ENCODE results near the gene SCAMP1. TPM values are rescaled to one million over a fixed set of nuclear protein-coding genes. Genes with fewer than 3 reads are reported as not detected.

SCAMP1 gene
- polyA plus RNA-seq, 1 donor: 27.3 TPM

DNA sequence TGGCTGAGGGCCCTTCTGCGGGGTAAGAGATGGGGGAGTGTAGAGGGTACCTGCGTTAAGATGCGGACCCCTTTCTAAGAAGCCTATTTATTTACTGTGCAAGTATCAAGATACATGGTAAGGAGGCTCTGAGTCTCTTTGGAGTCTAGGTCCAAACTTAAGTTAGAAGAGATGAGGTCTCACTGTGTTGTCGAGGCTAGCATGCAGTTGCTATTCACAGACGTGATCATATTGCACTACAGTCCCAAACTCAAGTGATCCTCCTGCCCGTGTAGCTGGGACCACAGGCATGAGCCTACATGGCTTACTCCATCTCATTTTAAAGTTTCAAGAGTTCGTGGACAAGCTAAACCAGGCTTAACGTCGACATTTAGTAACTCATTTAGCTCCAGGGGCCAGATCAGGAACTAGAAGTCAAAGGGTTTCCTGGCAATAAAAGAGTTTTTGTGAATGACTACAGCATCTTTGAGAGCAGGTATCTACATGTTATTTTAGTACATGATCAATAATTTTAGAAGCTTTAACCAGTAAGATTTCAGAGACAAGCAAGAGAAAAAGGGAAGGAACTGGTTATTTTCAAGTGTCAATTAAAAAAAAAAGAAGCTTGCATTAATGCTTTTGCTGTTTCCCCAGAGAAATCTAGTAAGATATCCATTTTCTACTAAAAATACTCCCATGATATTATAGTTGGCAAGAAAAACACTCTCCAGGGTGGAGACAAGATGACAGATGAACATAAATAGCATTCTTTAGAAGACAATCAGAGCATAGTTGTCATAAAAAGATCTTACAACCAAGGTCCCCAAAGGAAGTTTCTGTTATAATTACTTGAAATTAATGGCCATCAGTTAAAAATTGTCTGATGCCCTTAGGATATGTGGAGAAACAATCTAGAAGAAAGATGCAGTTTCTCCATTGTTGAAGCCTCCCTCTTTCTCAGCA lies 141.3 kb downstream of the SCAMP1 start:
- DNase-seq: no peak
- Histone ChIP-seq H3K4me3 (ENCODE audit: low read length) (no peak overlapping the region), H3K27ac (ENCODE audit: low read length) (no peak overlapping the region), H3K9me3 (ENCODE audit: control insufficient read depth, low read depth, low read length) (no peaks in the 10 kb centered on the region), H3K27me3 (ENCODE audit: control insufficient read depth, insufficient read depth, low read length) (no peaks in the 10 kb centered on the region), H3K36me3 (ENCODE audit: control insufficient read depth, insufficient read depth, low read length) (peaks cover 8% of the 10 kb centered on the region), H3K4me1 (ENCODE audit: control insufficient read depth, insufficient read depth, low read length) (peaks cover 10% of the 10 kb centered on the region)
- no CpG with 5 or more reads among the region's 9 CpGs for WGBS (ENCODE audit: insufficient coverage, low lambda C conversion rate)

DNA sequence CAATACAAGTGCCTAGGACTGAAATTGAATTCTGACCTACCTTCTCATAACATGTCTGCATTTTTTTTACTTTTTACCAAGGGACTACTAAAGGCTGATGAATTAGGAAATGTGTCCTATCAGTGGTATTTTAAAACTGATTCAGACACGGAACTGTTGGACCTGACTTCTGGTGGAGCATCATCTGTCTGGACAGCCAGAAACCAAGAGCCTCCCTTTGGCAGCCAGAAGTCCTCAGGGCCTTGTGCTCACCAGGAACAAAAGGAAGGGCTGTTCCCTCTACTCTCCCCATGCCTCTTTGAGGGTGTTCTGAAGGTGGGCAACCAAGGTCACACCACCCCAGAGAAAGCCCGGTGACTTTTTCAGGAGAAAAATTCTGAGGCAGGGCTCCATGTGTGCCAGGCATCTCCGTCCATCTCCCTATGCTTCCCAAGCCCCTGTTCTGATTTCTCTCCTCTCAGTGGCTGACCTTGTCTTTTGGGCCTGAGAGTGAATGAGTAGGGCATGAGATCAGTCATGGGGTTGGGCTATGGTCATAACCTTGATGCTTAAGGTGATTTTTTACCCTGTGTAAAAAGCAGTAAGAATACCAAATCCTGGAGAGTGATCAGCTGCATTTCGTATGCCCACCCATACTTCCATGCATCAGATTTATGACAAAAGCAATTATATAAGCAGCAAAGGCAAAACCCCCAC lies 143.7 kb downstream of the SCAMP1 start:
- Histone ChIP-seq H3K4me1 (ENCODE audit: control insufficient read depth, insufficient read depth, low read length) (peaks cover 20% of the 10 kb centered on the region), H3K27ac (ENCODE audit: low read length) (no peak overlapping the region)
- DNase-seq: no peak

DNA sequence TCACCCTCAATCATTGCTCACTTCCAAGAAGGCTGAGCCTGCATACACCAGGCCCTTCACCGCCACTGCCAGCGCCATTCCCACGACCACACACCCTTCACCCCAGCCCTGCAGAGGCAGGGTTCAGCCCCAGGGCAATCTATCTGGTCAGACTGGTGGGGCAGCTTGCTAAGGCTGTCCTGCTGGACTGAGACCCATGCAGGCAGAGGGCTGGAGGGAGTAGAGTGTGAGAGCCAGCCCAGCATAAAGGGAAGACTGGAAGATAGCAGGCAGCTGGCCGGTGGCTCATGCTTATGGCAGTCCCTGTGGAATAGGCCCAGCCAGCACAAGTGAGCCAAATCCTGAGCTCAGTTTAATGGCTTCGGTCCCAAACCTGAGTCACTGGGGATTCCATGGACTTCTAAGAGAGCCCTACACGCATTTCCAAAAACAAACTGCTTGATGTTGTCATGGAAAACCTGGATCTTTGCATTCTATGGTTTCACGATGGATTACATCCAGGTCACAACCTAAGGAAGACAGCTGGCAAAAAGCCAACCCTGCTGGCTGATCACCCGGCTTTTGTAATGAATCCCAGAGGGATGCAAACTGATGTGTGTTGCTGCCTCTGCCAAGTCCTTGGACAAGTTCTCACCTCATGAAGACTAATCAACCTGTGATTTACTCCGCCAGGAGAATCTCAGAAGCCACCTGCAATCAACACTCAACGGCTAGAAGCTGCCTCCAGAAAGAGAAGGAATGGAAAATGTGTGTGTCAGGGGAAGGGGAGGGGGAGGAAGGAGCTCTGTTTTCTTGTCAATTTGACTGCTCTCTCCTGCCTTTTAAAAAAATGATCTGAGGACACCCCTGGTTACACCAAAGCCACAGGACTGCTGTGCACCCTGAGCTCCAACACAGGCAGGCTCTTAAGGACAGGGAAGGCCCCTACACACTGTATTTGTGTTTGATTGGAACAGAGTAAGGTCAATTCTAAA lies 144.6 kb downstream of the SCAMP1 start:
- WGBS (ENCODE audit: insufficient coverage, low lambda C conversion rate): 83% methylated on average over 1 of the region's 10 CpGs
- H3K4me3 ChIP-seq (ENCODE audit: low read length): no peak overlapping the region

More for the DNA sequence above, 143.7 kb downstream of the SCAMP1 start:
- no CpG with 5 or more reads among the region's 4 CpGs for WGBS (ENCODE audit: insufficient coverage, low lambda C conversion rate)
- no peak overlapping the region for H3K4me3 ChIP-seq (ENCODE audit: low read length)
- H3K27me3 ChIP-seq (ENCODE audit: control insufficient read depth, insufficient read depth, low read length): no peaks in the 10 kb centered on the region
- peaks cover 5% of the 10 kb centered on the region for H3K36me3 ChIP-seq (ENCODE audit: control insufficient read depth, insufficient read depth, low read length)
- H3K9me3 ChIP-seq (ENCODE audit: control insufficient read depth, low read depth, low read length): no peaks in the 10 kb centered on the region

DNA sequence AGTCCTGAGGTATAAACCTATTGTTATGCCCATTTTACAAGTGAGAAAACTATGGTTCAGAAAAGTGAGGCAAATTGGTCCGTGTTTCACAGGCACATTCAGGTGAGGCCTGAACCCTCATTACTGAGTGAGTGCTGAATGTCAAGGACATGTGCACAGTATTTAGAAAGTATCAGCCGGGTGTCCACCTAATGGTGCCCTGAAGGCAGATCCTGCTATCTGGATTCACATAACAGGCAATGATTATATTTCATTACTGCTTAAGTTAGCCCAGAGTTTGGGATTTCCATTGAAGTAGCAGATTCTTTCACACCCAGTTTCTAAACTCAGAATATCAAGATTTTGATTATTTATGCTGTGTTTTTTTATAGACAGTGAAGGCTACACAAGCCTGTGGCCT lies 145.4 kb downstream of the SCAMP1 start:
- H3K4me1 ChIP-seq (ENCODE audit: control insufficient read depth, insufficient read depth, low read length): peaks cover 21% of the 10 kb centered on the region
- peaks cover 9% of the 10 kb centered on the region for H3K36me3 ChIP-seq (ENCODE audit: control insufficient read depth, insufficient read depth, low read length)
- H3K27ac ChIP-seq (ENCODE audit: low read length): peak overlapping the region; percentile 39
- DNase-seq: no peak
- H3K27me3 ChIP-seq (ENCODE audit: control insufficient read depth, insufficient read depth, low read length): no peaks in the 10 kb centered on the region
- H3K4me3 ChIP-seq (ENCODE audit: low read length): no peak overlapping the region
- H3K9me3 ChIP-seq (ENCODE audit: control insufficient read depth, low read depth, low read length): peaks cover 3% of the 10 kb centered on the region
- no CpG with 5 or more reads among the region's 2 CpGs for WGBS (ENCODE audit: insufficient coverage, low lambda C conversion rate)

More for the DNA sequence above, 144.6 kb downstream of the SCAMP1 start:
- H3K27me3 ChIP-seq (ENCODE audit: control insufficient read depth, insufficient read depth, low read length): no peaks in the 10 kb centered on the region
- DNase-seq: peak; percentile 66 to 72
- peaks cover 9% of the 10 kb centered on the region for H3K36me3 ChIP-seq (ENCODE audit: control insufficient read depth, insufficient read depth, low read length)
- H3K4me1 ChIP-seq (ENCODE audit: control insufficient read depth, insufficient read depth, low read length): peaks cover 21% of the 10 kb centered on the region
- peak overlapping the region; percentile 39 for H3K27ac ChIP-seq (ENCODE audit: low read length)
- H3K9me3 ChIP-seq (ENCODE audit: control insufficient read depth, low read depth, low read length): peaks cover 3% of the 10 kb centered on the region

DNA sequence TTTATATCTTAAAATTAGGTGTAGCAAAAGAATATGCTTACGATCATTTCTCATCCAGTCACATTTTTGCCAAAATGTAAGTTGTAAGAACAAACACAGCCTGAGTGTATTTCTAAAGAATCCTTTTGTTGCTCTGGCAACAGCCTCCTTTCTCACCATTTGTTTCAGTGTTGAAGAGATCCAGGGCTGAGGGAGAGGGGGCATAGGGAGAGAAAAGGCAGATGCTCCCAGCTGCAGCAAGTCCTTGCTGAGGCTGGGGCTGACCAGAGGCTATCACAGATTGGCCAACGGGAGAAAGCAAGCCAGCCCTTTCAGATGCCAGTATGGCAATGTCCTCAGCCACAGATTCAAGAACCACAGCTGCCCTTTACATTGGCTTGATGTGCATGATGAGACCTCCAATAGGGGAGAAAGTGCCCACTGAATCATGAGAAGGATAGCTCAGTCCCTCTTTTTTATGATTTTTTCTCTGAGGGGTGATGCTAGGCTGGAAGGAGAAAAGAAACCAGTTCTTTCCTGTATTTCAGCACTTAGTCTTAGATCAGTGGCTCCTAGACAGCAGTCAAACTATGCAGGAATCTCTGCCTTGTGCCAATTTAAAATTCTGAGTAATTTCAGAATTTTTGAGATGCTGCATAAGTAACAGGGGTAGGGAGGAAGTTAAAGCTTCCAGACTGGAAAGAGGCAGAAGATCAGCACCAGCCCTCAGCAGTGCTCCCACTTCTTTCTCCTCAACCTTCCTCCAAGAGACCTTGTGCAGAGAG lies 146.0 kb downstream of the SCAMP1 start:
- peaks cover 21% of the 10 kb centered on the region for H3K4me1 ChIP-seq (ENCODE audit: control insufficient read depth, insufficient read depth, low read length)
- DNase-seq: no peak
- H3K27ac ChIP-seq (ENCODE audit: low read length): peak overlapping the region; percentile 39
- H3K27me3 ChIP-seq (ENCODE audit: control insufficient read depth, insufficient read depth, low read length): no peaks in the 10 kb centered on the region
- peaks cover 9% of the 10 kb centered on the region for H3K36me3 ChIP-seq (ENCODE audit: control insufficient read depth, insufficient read depth, low read length)
- no CpG with 5 or more reads among the region's 2 CpGs for WGBS (ENCODE audit: insufficient coverage, low lambda C conversion rate)
- no peak overlapping the region for H3K4me3 ChIP-seq (ENCODE audit: low read length)
- H3K9me3 ChIP-seq (ENCODE audit: control insufficient read depth, low read depth, low read length): peaks cover 3% of the 10 kb centered on the region

DNA sequence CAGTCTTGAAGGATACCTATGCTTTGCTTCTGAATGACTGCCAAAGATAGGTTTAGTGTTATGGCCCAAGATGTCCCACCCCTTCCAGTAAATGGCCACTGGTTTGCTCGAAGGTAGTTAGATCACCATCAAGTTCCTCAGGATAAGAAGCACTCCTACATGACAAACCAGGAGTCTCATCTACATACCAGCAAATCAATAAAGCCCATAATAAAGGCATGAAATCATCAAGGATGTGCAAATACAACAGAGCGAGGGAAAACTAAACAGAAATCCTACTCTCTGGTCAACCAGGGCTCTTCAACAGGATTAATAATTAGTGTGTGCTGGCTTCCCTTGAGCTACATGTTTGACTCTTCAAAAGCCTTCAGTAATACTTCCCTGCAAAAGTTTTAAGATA lies 147.1 kb downstream of the SCAMP1 start:
- no CpG with 5 or more reads among the region's 2 CpGs for WGBS (ENCODE audit: insufficient coverage, low lambda C conversion rate)
- Histone ChIP-seq H3K27ac (ENCODE audit: low read length) (no peak overlapping the region), H3K9me3 (ENCODE audit: control insufficient read depth, low read depth, low read length) (peaks cover 3% of the 10 kb centered on the region), H3K36me3 (ENCODE audit: control insufficient read depth, insufficient read depth, low read length) (peaks cover 9% of the 10 kb centered on the region), H3K4me1 (ENCODE audit: control insufficient read depth, insufficient read depth, low read length) (peaks cover 21% of the 10 kb centered on the region), H3K4me3 (ENCODE audit: low read length) (no peak overlapping the region), H3K27me3 (ENCODE audit: control insufficient read depth, insufficient read depth, low read length) (no peaks in the 10 kb centered on the region)
- no peak for DNase-seq

DNA sequence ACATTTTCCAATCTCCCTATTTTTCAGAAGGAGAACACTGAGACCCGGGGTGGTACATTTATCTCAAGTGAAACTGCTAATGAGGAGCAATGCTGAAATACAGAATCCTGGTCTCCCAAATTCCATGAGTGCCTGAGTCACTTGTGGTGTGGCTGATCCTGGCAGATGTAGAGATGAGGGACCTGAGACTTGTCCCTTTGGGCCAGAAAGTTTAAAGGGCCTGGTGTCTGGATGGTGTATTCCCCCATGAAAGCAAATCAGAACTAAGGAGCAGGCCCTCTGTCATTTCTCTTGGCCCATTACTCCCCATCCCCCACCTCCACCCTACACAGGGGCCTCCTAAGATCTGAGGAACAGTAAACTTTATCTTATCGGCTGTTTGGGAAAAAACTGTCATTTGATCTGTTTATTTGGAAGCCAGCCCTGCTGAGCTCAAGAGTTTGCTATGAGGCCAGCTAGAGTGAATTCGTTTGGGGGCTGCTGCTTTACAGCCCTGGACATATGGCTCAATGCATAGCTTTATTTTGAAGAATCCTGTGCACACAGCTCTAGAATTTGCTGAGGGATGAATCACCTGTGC lies 147.9 kb downstream of the SCAMP1 start:
- Histone ChIP-seq H3K4me1 (ENCODE audit: control insufficient read depth, insufficient read depth, low read length) (peaks cover 21% of the 10 kb centered on the region), H3K4me3 (ENCODE audit: low read length) (no peak overlapping the region), H3K27ac (ENCODE audit: low read length) (no peak overlapping the region), H3K27me3 (ENCODE audit: control insufficient read depth, insufficient read depth, low read length) (no peaks in the 10 kb centered on the region), H3K36me3 (ENCODE audit: control insufficient read depth, insufficient read depth, low read length) (peaks cover 9% of the 10 kb centered on the region), H3K9me3 (ENCODE audit: control insufficient read depth, low read depth, low read length) (peaks cover 3% of the 10 kb centered on the region)
- no peak for DNase-seq
- no CpG with 5 or more reads among the region's 3 CpGs for WGBS (ENCODE audit: insufficient coverage, low lambda C conversion rate)

DNA sequence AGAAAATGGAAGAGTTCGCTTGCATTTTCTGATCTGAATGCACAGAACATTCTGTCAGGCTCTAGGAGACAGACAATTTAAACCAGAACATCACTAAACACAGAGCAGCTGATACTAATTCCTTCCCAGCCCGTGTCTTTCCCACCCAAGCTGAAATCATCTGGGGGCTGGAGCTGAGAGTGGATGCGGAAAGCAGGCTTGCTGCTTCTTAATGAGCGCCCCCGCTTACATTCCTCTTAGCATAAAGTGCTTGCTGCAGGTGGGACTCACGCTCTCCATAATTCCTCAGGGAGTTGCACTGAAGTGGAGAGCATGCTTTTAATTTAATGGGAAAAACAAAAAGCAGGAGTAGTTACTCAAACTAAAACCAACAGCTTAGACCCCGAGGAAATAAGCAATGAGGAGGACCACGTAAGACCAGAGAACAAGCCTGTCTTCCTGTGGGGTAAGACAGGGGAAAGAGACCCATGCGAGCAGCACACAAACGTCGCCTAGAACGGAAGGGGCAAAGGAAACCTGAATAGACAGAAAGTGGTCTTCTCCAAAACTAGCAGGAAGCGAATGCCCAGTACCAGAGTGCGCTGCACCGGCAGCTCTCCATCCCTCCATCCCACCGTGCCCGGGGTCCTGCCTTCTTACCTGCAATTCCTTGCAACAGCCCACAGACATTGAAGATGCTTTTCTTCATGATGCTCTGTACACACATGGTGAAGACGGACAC lies 148.9 kb downstream of the SCAMP1 start:
- H3K4me1 ChIP-seq (ENCODE audit: control insufficient read depth, insufficient read depth, low read length): peaks cover 21% of the 10 kb centered on the region
- peaks cover 12% of the 10 kb centered on the region for H3K36me3 ChIP-seq (ENCODE audit: control insufficient read depth, insufficient read depth, low read length)
- peak overlapping the region; percentile 1 for H3K4me3 ChIP-seq (ENCODE audit: low read length)
- no peak for DNase-seq
- H3K27me3 ChIP-seq (ENCODE audit: control insufficient read depth, insufficient read depth, low read length): no peaks in the 10 kb centered on the region
- H3K9me3 ChIP-seq (ENCODE audit: control insufficient read depth, low read depth, low read length): peaks cover 3% of the 10 kb centered on the region
- H3K27ac ChIP-seq (ENCODE audit: low read length): peak overlapping the region; percentile 2
- WGBS (ENCODE audit: insufficient coverage, low lambda C conversion rate): 80% methylated on average over 2 of the region's 18 CpGs
